GM12891 (cell line): ENCODE measurements around the gene GRAP.

Source experiments
- POLR2A ChIP-seq: IDR thresholded peaks from 2 replicates; pipeline ENCODE4 v1.6.1; 2011; ENCODE audit warnings: low read depth, low read length, control low read depth
- TAF1 ChIP-seq: IDR thresholded peaks from 2 replicates; pipeline ENCODE4 v1.6.1; 2011; ENCODE audit warnings: low read depth, low read length, control low read depth

- TF ChIP-seq TAF1 = no peak
- no peak for TF ChIP-seq POLR2A
Observed at GRCh38 chr17:19005137-19005773, 41.5 kb downstream of the GRAP start.
